NCI-H1417 (cell line): ENCODE measurements around the gene PALM3.
"Not testable (repeated sequence)": the region's sequence is repeated elsewhere in the genome, so short reads cannot be mapped to it uniquely, and the experiment has no call there.

ENCODE experiments used
- DNase-seq, 3 experiments: peaks; one replicate each; lab custom pipeline; 2025; lab: John Stamatoyannopoulos, UW

PALM3 gene

DNA sequence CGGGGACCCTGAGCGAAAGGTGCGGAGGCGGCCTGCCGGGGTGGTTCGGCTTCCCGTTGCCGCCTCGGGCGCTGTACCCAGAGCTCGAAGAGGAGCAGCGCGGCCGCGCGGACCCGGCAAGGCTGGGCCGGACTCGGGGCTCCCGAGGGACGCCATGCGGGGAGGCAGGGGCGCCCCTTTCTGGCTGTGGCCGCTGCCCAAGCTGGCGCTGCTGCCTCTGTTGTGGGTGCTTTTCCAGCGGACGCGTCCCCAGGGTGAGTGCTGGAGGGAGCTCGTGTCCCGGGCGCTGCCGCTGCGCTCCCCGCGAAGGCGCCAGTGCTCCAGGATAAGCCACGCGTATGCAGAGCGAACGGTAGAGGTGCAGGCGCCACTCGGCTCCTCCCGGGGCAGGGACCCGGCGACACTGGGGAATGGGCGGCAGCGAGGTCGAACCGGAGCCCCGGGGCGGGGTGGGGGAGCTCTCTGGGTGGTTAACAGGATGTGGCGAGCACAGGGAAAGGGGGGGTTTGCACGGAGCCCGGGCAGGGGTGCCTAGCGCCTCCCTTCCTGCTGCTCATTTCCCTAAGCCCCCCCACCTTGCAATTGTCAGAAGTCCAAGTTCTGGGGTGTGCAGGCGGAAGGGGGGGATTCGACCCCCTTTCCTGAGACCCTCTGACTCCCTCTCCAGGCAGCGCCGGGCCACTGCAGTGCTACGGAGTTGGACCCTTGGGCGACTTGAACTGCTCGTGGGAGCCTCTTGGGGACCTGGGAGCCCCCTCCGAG, 30.0 kb downstream of the PALM3 start, which contains the start of gene IL27RA:
IL27RA (plus strand) TSS at position 44 of the 762 bp plus-strand sequence; CDS start at position 155, 111 bp downstream.
- peak in 2 of 3 experiments; percentile 81 to 85 for DNase-seq

DNA sequence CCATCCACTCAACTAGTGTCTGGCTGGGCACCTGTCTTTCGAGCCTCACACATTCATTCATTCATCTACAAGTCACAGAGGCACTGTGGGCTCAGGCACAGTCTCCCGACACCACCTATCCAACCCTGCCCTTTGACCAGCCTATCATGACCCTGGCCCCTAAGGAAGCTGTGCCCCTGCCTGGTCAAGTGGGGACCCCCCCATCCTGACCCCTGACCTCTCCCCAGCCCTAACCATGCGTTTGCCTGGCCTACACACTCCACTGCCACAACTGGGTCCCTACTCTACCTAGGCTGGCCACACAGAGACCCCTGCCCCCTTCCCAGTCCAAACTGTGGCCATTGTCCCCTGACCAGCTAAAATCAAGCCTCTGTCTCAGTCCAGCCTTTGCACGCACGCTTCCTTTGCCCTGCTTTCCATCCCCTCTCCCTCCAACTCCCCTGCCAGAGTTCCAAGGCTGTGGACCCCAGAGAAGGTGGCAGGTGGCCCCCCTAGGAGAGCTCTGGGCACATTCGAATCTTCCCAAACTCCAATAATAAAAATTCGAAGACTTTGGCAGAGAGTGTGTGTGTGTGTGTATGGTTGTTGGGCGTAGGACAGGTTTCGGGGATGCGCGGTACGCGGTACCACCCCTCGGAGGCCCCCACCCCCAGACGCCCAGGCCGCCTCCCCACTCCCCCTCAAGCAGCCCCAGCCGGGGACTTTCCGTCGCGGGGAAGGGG, 30.7 kb downstream of the PALM3 start:
- no peak for DNase-seq

DNA sequence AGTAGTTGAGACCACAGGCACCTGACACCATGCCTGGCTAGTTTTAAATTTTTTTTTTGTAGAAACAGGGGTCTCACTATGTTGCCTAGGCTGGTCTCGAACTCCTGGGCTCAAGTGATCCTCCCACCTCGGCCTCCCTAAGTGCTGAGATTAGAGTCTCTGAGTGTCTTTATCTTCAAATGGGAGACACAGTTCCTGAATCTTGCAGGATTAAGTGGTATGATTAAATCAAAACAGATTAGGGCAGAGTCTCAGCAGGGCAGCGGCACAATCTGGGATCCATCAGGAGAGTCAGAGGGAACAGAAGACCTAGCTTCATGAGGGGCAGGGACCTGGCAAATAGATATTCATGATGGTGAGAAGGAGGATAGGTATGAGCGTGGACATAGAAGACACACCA, 33.0 kb downstream of the PALM3 start:
- DNase-seq, result no peak

DNA sequence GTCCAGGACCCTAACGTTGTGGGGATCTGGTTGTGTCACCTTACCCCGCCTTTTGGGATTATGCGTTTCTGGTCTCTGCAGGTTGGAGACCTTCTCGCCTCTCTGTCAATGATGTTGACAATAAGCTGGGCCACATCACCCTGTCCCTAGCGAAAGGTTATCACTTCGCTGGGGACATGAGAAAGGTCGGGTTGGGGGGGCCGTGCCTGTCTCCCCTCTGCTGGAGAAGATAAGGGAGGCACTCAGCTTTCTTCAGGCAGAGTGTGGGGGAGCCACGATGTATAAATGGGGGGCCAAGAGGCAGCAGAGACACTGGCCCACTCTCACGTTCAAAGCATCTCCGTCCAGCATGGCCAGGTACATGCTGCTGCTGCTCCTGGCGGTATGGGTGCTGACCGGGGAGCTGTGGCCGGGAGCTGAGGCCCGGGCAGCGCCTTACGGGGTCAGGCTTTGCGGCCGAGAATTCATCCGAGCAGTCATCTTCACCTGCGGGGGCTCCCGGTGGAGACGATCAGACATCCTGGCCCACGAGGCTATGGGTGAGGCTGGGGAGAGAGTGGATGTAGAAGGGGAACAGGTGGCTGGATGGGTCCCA, 33.9 kb downstream of the PALM3 start, which contains the start of gene RLN3:
RLN3 (plus strand) TSS at position 293 of the 595 bp plus-strand sequence; CDS start at position 350, 57 bp downstream.
- no peak for DNase-seq

DNA sequence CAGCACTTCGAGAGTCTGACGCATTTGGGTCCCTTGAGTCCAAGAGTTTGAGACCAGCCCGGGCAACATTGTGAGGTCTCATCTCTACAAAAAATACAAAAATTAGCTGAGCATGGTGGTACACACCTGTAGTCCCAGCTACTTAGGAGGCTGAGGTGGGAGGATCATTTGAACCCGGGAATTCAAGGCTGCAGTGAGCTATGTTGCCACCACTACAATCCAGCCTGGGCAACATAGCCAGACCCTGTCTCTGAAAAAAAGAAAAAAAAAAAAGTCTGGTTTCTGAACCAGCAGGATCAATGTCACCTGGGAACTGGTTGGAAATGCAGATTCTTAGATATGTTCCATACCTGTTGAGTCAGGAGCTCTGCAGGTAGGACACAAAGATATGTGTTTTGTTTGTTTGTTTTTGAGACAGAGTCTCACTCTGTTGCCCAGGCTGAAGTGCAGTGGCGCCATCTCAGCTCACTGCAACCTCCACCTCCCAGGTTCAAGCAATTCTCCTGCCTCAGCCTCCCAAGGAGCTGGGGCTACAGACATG, 35.2 kb downstream of the PALM3 start:
- not testable (repeated sequence) for DNase-seq

DNA sequence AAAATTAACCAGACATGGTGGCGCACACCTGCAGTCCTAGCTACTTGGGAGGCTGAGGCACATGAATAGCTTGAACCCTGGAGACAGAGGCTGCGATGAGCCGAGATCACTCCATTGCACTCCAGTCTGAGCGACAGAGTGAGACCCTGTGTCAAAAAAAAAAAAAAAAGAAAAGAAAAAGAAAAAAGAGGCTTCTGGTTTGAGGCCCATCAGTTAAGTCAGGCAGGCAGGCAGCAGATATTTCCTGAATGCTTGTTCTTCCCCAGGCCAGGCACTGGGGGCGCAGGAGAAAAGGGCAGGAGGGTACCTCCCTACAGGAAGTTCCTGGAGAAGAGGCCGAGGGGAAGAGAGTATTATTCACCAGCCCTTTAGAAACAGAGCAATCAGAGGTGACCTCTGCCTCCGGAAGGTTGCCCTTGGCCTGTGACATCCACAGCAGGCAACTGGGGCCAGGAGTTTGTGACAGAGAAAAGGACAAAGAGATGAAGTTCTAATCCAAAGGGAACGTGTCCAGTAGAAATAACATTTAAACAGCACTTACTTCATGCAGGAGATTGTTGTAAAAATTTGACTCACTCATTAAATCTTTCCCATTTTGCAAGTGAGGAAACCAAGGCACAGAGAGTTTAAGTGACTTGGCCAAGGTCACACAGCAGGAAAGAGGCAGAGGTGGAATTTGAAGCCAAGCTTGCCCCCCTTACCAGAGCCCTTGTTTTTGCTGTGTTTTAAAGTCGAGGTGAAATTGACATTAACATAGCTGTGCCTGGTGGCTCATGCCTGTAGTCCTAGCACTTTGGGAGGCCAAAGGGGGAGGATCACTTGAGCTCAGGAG, 38.3 kb downstream of the PALM3 start:
- peak in 1 of 3 experiments; percentile 29 for DNase-seq

DNA sequence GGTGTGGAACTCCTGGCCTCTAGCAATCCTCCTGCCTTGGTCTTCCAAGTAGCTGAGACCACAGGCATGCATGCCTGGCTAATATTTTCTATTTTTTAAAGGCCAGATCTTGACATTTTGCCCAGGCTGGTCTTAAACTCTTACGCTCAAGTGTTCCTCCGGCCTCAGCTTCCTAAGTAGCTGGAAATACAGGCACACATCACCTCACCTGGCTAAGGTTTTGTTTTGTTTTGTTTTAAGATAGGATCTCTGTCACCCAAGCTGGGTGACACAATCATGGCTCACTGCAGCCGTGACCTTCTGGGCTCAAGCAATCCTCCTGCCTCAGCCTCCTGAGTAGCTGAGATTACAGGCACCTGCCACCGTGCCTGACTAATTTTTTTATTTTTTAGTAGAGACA, 39.4 kb downstream of the PALM3 start:
- no peak for DNase-seq

DNA sequence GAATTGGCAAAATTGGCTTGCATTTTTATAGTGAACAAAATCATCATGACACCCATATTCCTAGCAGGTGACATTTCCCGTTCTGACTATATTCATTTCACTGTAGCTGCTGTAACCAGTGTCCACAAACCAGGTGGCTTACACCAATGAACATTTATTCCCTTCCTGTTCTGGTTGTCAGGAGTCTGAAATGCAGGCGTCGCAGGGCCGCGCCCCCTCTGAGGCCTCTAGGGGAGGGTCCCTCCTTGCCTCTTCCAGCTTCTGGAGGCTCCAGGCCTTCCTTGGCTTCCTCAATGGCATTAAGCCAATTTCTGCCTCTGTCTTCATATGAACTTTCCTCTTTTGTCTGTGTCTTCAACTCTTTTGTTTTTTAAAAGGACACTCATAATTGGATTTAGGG, 40.4 kb downstream of the PALM3 start:
- peak in 1 of 3 experiments; percentile 21 for DNase-seq

DNA sequence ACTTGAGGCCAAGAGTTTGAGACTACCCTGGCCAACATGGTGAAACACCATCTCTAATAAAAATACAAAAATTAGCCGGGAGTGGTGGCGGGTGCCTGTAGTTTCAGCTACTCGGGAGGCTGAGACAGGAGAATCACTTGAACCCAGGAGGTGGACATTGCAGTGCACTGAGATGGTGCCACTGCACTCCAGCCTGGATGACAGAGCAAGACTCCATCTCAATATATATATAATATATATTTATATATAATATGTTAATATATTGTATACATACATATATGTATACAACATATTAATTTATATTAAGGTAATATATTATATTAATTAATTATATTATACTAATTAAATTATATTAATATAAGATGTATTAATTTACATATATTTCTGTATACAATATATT, 42.1 kb downstream of the PALM3 start:
- DNase-seq, result not testable (repeated sequence)

DNA sequence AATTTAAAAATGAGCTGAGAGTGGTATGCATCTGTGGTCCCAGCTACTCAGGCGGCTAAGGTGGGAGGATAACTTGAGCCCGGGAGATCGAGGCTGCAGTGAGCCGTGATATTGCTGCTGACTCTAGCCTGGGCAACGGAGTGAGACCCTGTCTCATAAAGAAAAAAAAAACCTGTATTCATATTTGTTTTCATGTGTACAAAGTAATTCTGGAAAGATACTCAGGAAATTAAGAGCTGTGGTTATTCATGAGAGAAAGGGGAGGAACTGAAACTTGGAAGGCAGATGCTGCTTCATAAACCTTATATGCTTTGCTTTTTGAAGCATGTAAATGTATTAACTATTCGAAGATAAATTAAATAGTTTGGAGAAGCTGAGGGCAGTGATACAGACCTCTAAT, 42.8 kb downstream of the PALM3 start:
- no peak for DNase-seq

DNA sequence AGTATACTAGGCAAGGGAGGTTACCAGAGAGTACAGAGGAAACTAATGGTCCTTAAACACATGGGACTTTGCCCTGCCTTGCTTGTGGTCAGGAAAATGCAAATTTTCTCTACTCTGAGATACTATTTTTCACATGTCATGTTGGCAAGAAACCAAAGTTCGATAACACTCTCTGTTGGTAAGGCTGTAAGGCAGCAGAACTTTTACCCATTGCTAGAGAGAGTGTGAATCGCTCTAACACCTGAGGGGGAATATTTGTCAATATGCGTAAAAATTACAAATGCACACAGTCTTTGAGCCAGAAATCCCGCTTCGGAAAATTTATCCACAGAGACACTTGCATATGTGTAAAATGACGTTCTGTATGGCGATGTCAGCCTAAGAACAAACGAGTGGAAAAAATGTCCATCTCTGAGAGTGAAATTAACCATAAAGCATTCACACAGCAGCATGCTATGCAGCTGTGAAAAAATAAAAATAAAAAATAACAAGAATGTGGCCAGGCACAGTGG, 46.3 kb downstream of the PALM3 start:
- no peak for DNase-seq

DNA sequence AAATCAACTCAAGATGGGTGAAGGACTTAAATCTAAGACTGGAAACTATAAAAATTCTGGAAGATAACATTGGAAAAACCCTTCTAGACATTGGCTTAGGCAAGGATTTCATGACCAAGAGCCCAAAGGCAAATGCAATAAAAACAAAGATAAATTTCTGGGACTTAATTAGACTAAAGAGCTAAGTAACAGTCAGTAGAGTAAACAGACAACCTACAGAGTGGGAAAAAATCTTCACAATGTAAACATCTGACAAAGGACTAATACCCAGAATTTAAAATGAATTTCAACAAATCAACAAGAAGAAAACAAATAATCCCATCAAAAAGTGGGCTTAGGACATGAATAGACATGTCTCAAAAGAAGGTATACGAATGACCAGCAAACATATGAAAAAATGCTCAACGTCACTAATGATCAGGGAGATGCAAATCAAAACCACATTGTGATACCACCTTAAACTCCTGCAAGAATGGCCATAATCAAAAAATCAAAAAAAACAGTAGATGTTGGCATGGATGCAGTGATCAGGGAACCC, 49.4 kb downstream of the PALM3 start:
- peak in 1 of 3 experiments; percentile 48 for DNase-seq

DNA sequence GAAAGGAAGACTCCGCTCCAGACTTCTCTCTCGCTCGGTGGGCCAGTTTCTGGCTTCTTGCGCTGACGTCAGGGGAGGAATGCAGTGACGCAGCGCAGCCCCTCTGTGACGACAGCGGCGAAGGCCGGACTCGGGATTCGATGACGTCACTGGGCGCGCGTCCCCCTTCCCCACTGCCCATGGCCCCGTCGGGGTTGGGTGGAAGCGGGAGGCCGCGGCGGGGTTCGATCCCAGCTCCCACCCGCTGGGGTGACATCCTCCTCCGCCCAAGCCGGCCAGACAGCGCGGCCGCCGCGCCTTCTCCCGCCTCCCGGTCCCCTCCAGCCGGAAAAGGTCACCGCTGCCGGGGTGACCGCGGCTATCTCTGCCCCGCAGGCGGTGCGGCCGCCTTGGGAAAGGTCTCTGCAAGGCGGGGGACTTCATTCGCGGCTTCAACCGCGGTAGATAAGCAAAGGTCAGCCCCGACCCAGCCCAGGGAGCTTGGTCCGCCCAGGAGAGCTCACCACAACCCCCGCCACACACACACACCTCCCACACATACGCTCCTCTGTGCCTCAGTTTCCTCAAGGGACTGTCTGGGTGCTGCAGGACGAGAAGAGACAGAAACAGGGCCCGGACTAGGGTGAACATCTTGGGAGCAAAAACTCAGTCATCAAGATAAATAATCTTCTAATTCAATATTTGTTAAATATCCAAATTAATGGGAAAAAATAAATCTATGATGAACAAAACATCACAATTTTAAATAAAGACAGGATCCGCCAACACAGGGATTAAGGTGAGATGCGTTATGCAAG, 54.9 kb downstream of the PALM3 start:
- peak in 2 of 3 experiments; percentile 100 for DNase-seq

DNA sequence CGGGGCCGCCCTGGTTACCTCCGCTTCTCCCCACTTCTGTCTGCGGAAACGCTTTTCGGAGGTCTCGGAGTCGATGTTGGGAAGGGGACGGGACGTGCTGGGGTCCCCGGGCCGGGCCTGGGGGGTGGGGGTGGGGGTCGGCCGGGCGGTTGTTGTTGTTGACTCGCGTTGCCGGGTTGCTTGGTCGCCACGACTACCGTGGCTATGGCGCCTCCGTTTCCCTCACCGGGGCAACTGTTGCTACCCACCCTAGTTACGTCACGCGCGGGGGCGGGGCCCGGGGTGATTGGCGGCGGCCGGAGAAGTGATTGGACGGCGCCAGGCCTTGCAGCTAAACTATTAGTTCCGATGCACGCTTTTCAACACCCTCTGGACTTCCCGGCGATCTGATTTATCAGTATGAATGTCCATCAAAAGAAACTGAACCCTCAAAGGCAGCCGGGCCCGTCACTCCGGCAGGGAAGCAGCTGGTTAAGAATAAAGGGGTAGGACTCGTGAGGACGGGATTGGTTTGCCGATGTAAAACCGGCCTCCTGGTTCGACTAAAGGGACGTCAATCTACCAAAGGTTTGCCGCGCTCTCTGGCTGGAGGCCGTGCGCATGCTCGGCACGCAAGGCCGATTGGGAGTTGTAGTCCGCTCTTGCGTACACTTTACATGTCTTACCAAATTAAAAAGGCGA, 55.7 kb downstream of the PALM3 start, which contains the start of gene RFX1:
RFX1 (minus strand) TSS at position 236 of the 681 bp plus-strand sequence. CDS start 12,477 bp downstream, outside the sequence.
- DNase-seq, result peak; percentile 95 to 100 (median 100)

DNA sequence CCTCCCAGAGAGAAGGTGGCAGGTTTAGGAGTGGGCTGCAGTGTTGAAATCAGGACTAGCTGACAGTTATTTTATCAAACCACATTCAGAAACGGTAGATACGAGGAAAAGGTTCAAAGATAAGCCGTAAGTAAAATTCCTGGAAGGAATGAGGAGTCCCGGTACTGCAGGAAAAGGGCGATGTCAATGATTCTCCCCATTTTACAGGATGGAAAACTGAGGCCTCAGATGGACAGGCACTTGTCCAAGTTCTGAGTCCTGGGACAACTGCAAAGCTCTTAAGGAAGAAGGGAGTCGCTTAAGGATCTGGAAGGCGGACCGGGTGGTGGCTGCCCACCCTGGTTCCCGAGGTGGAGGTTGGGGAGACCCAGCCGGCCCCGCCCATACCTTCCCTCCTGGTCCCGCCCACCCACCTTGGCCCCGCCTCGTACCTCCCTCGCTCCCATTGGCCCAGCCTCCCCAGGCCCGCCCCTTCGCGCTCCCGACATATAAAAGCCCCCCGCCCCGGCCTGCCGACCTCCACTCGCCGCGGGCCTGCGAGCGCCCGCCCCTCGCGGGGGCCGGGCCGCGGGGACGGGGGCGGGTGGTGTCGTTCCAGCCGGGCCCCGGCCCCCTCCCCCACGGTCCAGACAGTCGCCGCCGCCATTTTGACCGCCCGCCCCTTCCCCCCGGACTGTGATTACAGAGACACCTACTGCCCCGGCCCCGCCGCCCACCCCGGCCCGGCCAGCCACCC, 56.4 kb downstream of the PALM3 start:
- DNase-seq, result peak; percentile 75 to 91 (median 90)

DNA sequence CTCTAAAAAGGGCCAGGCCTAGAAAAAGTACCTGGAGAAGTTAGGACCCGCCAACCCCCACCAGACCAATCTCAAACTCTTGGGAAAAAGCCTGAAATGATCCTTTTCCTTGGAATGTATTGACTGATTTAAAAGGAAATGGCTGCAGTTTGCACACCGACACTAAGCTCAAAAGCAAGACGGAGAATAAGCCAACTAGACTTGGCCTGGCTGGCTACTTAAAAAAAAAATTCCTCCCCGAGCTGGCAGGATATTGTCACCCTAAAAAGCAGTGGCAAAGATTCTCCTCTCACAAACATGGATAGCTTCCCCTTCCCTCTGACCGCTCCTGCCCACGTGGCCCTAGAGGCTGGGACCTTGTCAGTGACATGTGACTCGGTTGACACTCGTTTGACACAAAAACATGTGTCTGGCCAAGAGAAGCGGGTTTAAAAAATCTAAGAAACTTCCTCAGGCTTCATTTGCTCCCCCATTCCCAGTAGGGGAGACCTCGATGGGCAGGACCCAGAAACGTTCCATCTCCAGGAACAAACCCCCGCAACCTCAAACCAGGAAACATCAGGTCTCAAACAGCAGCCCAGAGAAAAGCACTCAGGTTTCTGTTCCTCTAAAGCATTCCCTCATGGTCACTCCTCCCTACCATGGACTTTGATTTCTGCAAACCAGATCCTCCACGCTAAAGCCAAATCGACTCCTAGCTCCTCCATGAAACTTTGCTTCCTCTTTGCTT, 57.1 kb downstream of the PALM3 start:
- DNase-seq, result no peak
